Neuronal stem cell (in vitro differentiated cells): Measurements from ENCODE around the gene RAD51B.

Experiments used
- DNase-seq: peaks from one replicate; pipeline ENCODE4 v3.0.0-alpha.2; 2013; ENCODE audit warnings: low spot score
- H2AFZ ChIP-seq: one replicate; pipeline ENCODE4 v1.6.1; 2013; ENCODE audit warnings: mild to moderate bottlenecking, low read length, inconsistent platforms
- H2AK5ac ChIP-seq: 2 replicates; pipeline ENCODE4 v1.6.1; 2013; ENCODE audit warnings: low read depth, mild to moderate bottlenecking, inconsistent platforms, low read length, moderate library complexity, mixed read lengths
- H2BK120ac ChIP-seq: 2 replicates; pipeline ENCODE4 v1.6.1; 2013; ENCODE audit warnings: low read depth, mild to moderate bottlenecking, inconsistent platforms, low read length, moderate library complexity, mixed read lengths
- H2BK12ac ChIP-seq: one replicate; pipeline ENCODE4 v1.6.1; 2013; ENCODE audit warnings: low read length, inconsistent platforms
- H2BK15ac ChIP-seq: 2 replicates; pipeline ENCODE4 v1.6.1; 2013; ENCODE audit warnings: mild to moderate bottlenecking, low read length, inconsistent platforms, mixed read lengths
- H2BK5ac ChIP-seq: one replicate; pipeline ENCODE4 v1.6.1; 2013; ENCODE audit warnings: inconsistent platforms, mild to moderate bottlenecking, low read length, moderate library complexity
- H3K14ac ChIP-seq: one replicate; pipeline ENCODE4 v1.6.1; 2013; ENCODE audit warnings: low read length, inconsistent platforms
- H3K18ac ChIP-seq: 2 replicates; pipeline ENCODE4 v1.6.1; 2013; ENCODE audit warnings: low read length, inconsistent platforms
- H3K23ac ChIP-seq: 2 replicates; pipeline ENCODE4 v1.6.1; 2013; ENCODE audit warnings: low read depth, mild to moderate bottlenecking, mixed read lengths, low read length, inconsistent platforms; ENCODE audit not compliant: poor library complexity
- H3K27ac ChIP-seq: replicated peaks from 3 replicates; pipeline ENCODE4 v1.5.1; 2013; ENCODE audit warnings: low read length, inconsistent platforms
- H3K27me3 ChIP-seq, 3 experiments: 2 replicates each; pipeline ENCODE4 v1.6.1; 2013; ENCODE audit warnings: low read length in 3 of 3, mild to moderate bottlenecking in 2 of 3, inconsistent platforms in 1 of 3, low read depth in 1 of 3, mixed read lengths in 1 of 3, moderate library complexity in 1 of 3; ENCODE audit not compliant: control insufficient read depth in 3 of 3, insufficient read depth in 3 of 3
- H3K36me3 ChIP-seq, 2 donors: replicated peaks in 1 of 2; 2 replicates each; pipeline ENCODE4 v1.6.1; 2013; ENCODE audit warnings: low read length in 2 of 2; ENCODE audit not compliant: control insufficient read depth in 2 of 2, insufficient read depth in 2 of 2
- H3K4ac ChIP-seq: 2 replicates; pipeline ENCODE4 v1.6.1; 2013; ENCODE audit warnings: inconsistent platforms, mild to moderate bottlenecking, low read length, moderate library complexity
- H3K4me1 ChIP-seq, 2 donors: 1 replicate in 1 of 2; 2 replicates in 1 of 2; pipeline ENCODE4 v1.6.1; 2013; ENCODE audit warnings: low read length in 2 of 2, low read depth in 1 of 2; ENCODE audit not compliant: control insufficient read depth in 2 of 2, insufficient read depth in 1 of 2
- H3K4me2 ChIP-seq: one replicate; pipeline ENCODE4 v1.6.1; 2013; ENCODE audit warnings: mild to moderate bottlenecking, low read length, inconsistent platforms; ENCODE audit not compliant: insufficient read depth, poor library complexity, severe bottlenecking
- H3K4me3 ChIP-seq, 2 donors: 2 replicates each; pipeline ENCODE4 v1.5.1; 2013; ENCODE audit warnings: low read length in 2 of 2, mild to moderate bottlenecking in 2 of 2, inconsistent platforms in 1 of 2, moderate library complexity in 1 of 2
- H3K79me1 ChIP-seq: one replicate; pipeline ENCODE4 v1.6.1; 2013; ENCODE audit warnings: low read depth, mild to moderate bottlenecking, inconsistent platforms, low read length, moderate library complexity
- H3K9ac ChIP-seq: one replicate; pipeline ENCODE4 v1.6.1; 2013; ENCODE audit warnings: mild to moderate bottlenecking, low read depth, low read length, inconsistent platforms; ENCODE audit not compliant: poor library complexity
- H3K9me3 ChIP-seq, 2 donors: replicated peaks in 1 of 2; 2 replicates each; pipeline versions ENCODE3 to v1.6.1; 2013; ENCODE audit warnings: low read length in 2 of 2, mild to moderate bottlenecking in 2 of 2, inconsistent platforms in 1 of 2, low read depth in 1 of 2, mixed read lengths in 1 of 2, moderate library complexity in 1 of 2; ENCODE audit not compliant: control insufficient read depth in 2 of 2, insufficient read depth in 1 of 2
- H4K8ac ChIP-seq: one replicate; pipeline ENCODE4 v1.6.1; 2013; ENCODE audit warnings: low read depth, mild to moderate bottlenecking, inconsistent platforms, low read length, moderate library complexity
- H4K91ac ChIP-seq: one replicate; pipeline ENCODE4 v1.6.1; 2013; ENCODE audit warnings: low read length, low read depth, mild to moderate bottlenecking, inconsistent platforms; ENCODE audit not compliant: poor library complexity
- WGBS, 2 donors: extraction: QIAGEN DNeasy Blood & Tissue Kit; methylation state at CpG; one replicate each; pipeline ENCODE4 v1.1.7; 2013; ENCODE audit warnings: missing lambda C conversion rate in 2 of 2, mixed read lengths in 1 of 2; ENCODE audit not compliant: insufficient read length in 2 of 2, insufficient replicate concordance in 1 of 2; ENCODE audit errors: extremely low coverage in 2 of 2; 5-methylcytosine and 5-hydroxymethylcytosine counted together

RAD51B gene

DNA sequence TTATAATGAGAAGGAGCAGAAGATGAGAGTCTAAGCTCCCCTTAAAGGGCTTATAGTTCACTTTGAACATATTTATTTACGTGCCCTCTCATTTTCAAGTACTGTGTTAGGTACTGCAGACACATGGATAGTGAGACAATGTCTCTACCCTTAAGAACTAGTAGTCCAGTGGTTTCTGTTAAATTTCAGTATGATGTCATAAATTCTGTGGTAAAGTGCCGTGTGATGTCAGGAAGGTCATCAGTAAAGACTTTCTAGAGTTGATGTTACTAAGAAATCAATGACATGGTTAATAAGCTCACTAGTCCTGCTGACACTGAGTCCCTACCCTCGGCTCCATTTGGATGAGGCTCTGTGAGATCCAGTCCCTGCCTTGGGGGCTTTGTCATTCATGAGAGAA, 497.7 kb downstream of the RAD51B start:
- H3K27ac ChIP-seq, result no peak overlapping the region
- WGBS, 2 donors, result no CpG with 5 or more reads among the region's 3 CpGs
- no peak overlapping the region for H3K23ac ChIP-seq
- peaks cover 16 to 26% of the 10 kb centered on the region in 2 donors for H3K4me1 ChIP-seq
- H2BK120ac ChIP-seq, result no peak overlapping the region
- no peak overlapping the region for H3K4ac ChIP-seq
- H2AK5ac ChIP-seq, result no peak overlapping the region
- H3K36me3 ChIP-seq, result no peaks in the 10 kb centered on the region
- no peak overlapping the region for H2BK12ac ChIP-seq
- peaks cover 0 to 56% (median 0%) of the 10 kb centered on the region in 3 experiments for H3K27me3 ChIP-seq
- no peak overlapping the region for H3K4me2 ChIP-seq
- H3K18ac ChIP-seq, result no peak overlapping the region
- H3K9me3 ChIP-seq, result peaks cover 0 to 9% of the 10 kb centered on the region in 2 donors
- no peak overlapping the region for H3K4me3 ChIP-seq
- no peak overlapping the region for H4K91ac ChIP-seq
- H3K9ac ChIP-seq, result no peak overlapping the region
- no peak overlapping the region for H2BK15ac ChIP-seq
- H3K14ac ChIP-seq, result no peak overlapping the region
- H4K8ac ChIP-seq, result no peak overlapping the region
- H3K79me1 ChIP-seq, result no peaks in the 10 kb centered on the region
- no peak overlapping the region for H2BK5ac ChIP-seq
- H2AFZ ChIP-seq, result no peak overlapping the region
- DNase-seq, result no peak

- H2AK5ac ChIP-seq, result no peak overlapping the region
- H3K9me3 ChIP-seq, result peaks cover 0 to 9% of the 10 kb centered on the region in 2 donors
- H3K23ac ChIP-seq, result no peak overlapping the region
- no peak overlapping the region for H3K18ac ChIP-seq
- no peak overlapping the region for H3K4me3 ChIP-seq
- peaks cover 0 to 56% (median 0%) of the 10 kb centered on the region in 3 experiments for H3K27me3 ChIP-seq
- no peak overlapping the region for H2BK12ac ChIP-seq
- no peak overlapping the region for H2AFZ ChIP-seq
- H2BK5ac ChIP-seq, result no peak overlapping the region
- no peak overlapping the region for H3K27ac ChIP-seq
- H3K9ac ChIP-seq, result no peak overlapping the region
- no CpG with 5 or more reads among the region's 2 CpGs for WGBS, 2 donors
- no peak overlapping the region for H4K91ac ChIP-seq
- H3K79me1 ChIP-seq, result no peaks in the 10 kb centered on the region
- DNase-seq, result no peak
- no peak overlapping the region for H2BK120ac ChIP-seq
- peaks cover 6 to 13% of the 10 kb centered on the region in 2 donors for H3K4me1 ChIP-seq
- no peak overlapping the region for H4K8ac ChIP-seq
- H2BK15ac ChIP-seq, result no peak overlapping the region
- no peak overlapping the region for H3K4me2 ChIP-seq
- no peaks in the 10 kb centered on the region for H3K36me3 ChIP-seq
- H3K14ac ChIP-seq, result no peak overlapping the region
- H3K4ac ChIP-seq, result no peak overlapping the region
These were observed 499.2 kb downstream of the RAD51B start for GRCh38 chr14:68318828-68319227.

GRCh38 chr14:68320495-68320894, 500.9 kb downstream of the RAD51B start:
- whole genome bisulfite sequencing, 2 donors, result no CpG with 5 or more reads among the region's 1 CpG
- H2BK120ac ChIP-seq, result no peak overlapping the region
- H3K23ac ChIP-seq, result no peak overlapping the region
- peaks cover 0 to 50% (median 0%) of the 10 kb centered on the region in 3 experiments for H3K27me3 ChIP-seq
- H3K4ac ChIP-seq, result no peak overlapping the region
- no peak overlapping the region for H2AK5ac ChIP-seq
- DNase-seq, result no peak
- H4K8ac ChIP-seq, result no peak overlapping the region
- no peak overlapping the region for H3K14ac ChIP-seq
- peaks cover 0 to 3% of the 10 kb centered on the region in 2 donors for H3K9me3 ChIP-seq
- H2BK5ac ChIP-seq, result no peak overlapping the region
- H3K18ac ChIP-seq, result no peak overlapping the region
- H3K27ac ChIP-seq, result no peak overlapping the region
- H3K9ac ChIP-seq, result no peak overlapping the region
- H3K79me1 ChIP-seq, result no peaks in the 10 kb centered on the region
- H3K4me2 ChIP-seq, result no peak overlapping the region
- no peak overlapping the region for H4K91ac ChIP-seq
- no peak overlapping the region for H2BK12ac ChIP-seq
- no peak overlapping the region for H2BK15ac ChIP-seq
- no peak overlapping the region for H3K4me3 ChIP-seq
- H3K36me3 ChIP-seq, result no peaks in the 10 kb centered on the region
- H3K4me1 ChIP-seq, result peaks cover 6 to 7% of the 10 kb centered on the region in 2 donors
- H2AFZ ChIP-seq, result no peak overlapping the region

- Histone ChIP-seq H3K4ac (no peak overlapping the region), H3K23ac (no peak overlapping the region), H3K4me1 (peaks cover 3 to 6% of the 10 kb centered on the region in 2 donors), H2BK5ac (no peak overlapping the region), H4K8ac (no peak overlapping the region), H2BK12ac (no peak overlapping the region), H3K4me3 (no peak overlapping the region), H3K27ac (no peak overlapping the region), H3K4me2 (no peak overlapping the region), H3K79me1 (no peaks in the 10 kb centered on the region), H4K91ac (no peak overlapping the region), H2AK5ac (no peak overlapping the region), H3K27me3 (peaks cover 0 to 35% (median 0%) of the 10 kb centered on the region in 3 experiments), H3K9me3 (peaks cover 0 to 3% of the 10 kb centered on the region in 2 donors), H3K36me3 (no peaks in the 10 kb centered on the region), H3K18ac (no peak overlapping the region), H2BK15ac (no peak overlapping the region), H3K14ac (no peak overlapping the region), H2AFZ (no peak overlapping the region), H2BK120ac (no peak overlapping the region), H3K9ac (no peak overlapping the region)
- no CpG with 5 or more reads among the region's 4 CpGs for WGBS, 2 donors
- DNase-seq, result no peak
These were observed 503.5 kb downstream of the RAD51B start for GRCh38 chr14:68322940-68323620.
